Muscle of arm (tissue), 14 donors: ENCODE results near the gene PHF19. TPM values are rescaled to one million over a fixed set of nuclear protein-coding genes. Genes with fewer than 3 reads are reported as not detected.

Source experiments
- DNase-seq: peaks from one replicate; pipeline ENCODE4 v3.0.0-alpha.2; 2013
- long read RNA-seq, 11 donors: transcript quantifications; one replicate each; lab custom pipeline, GENCODE V29; 2026
- polyA plus RNA-seq, 12 donors: library from polyadenylated mRNA; unstranded; fragments of 120-200 nt; gene quantifications; one replicate each; pipeline ENCODE4 v1.2.1, GENCODE V29; 2013; ENCODE audit not compliant: insufficient read length in 12 of 12

The PHF19 gene
- polyA plus RNA-seq = 10 to 100 TPM in 11 of 12 donors, not detected in 1; 30.2 to 60.8 (median 36.6) TPM
- long read RNA-seq, donor 1, partial matches to known transcripts = 0 of 2 reads
- long read RNA-seq, donor 1, other reads (novel, unspliced or antisense) = 0 of 2 reads
- long read RNA-seq, donor 2, partial matches to known transcripts = 0 of 5 reads
- long read RNA-seq, donor 2, other reads (novel, unspliced or antisense) = 0 of 5 reads
- long read RNA-seq, donor 3, partial matches to known transcripts = 0 of 3 reads
- long read RNA-seq, donor 3, other reads (novel, unspliced or antisense) = 0 of 3 reads
- long read RNA-seq, donor 4, full-length matches to known transcripts = 3 of 3 reads
- long read RNA-seq, donor 4, partial matches to known transcripts = 0 of 3 reads
- long read RNA-seq, donor 4, other reads (novel, unspliced or antisense) = 0 of 3 reads
- long read RNA-seq, donor 5 = 0 reads
- long read RNA-seq, donor 6, full-length matches to known transcripts = 3 of 3 reads
- long read RNA-seq, donor 6, partial matches to known transcripts = 0 of 3 reads
- long read RNA-seq, donor 6, other reads (novel, unspliced or antisense) = 0 of 3 reads
- long read RNA-seq, donor 7, full-length matches to known transcripts = 4 of 4 reads
- long read RNA-seq, donor 7, partial matches to known transcripts = 0 of 4 reads
- long read RNA-seq, donor 7, other reads (novel, unspliced or antisense) = 0 of 4 reads
- long read RNA-seq, donor 8, full-length matches to known transcripts = 7 of 7 reads
- long read RNA-seq, donor 8, partial matches to known transcripts = 0 of 7 reads
- long read RNA-seq, donor 8, other reads (novel, unspliced or antisense) = 0 of 7 reads
- long read RNA-seq, donor 9, full-length matches to known transcripts = 3 of 3 reads
- long read RNA-seq, donor 9, partial matches to known transcripts = 0 of 3 reads
- long read RNA-seq, donor 9, other reads (novel, unspliced or antisense) = 0 of 3 reads
- long read RNA-seq, donor 10, full-length matches to known transcripts = 8 of 8 reads
- long read RNA-seq, donor 10, partial matches to known transcripts = 0 of 8 reads
- long read RNA-seq, donor 10, other reads (novel, unspliced or antisense) = 0 of 8 reads
- long read RNA-seq, donor 11, full-length matches to known transcripts = 6 of 6 reads
- long read RNA-seq, donor 11, partial matches to known transcripts = 0 of 6 reads
- long read RNA-seq, donor 11, other reads (novel, unspliced or antisense) = 0 of 6 reads

GRCh38 chr9:120876842-120877240, at the start of gene PHF19:
Gene PHF19 (minus strand): TSS chr9:120877188. CDS start chr9:120874741, 2,447 bp downstream.
- DNase-seq = no peak

GRCh38 chr9:120926397-120926928, 49.5 kb upstream of the PHF19 start, which contains the start of gene TRAF1:
Gene TRAF1 (minus strand): TSS chr9:120926796. CDS start chr9:120926075, 721 bp downstream.
- DNase-seq = no peak

- DNase-seq = no peak
These were observed 48.8 kb upstream of the PHF19 start for GRCh38 chr9:120925535-120926396.

- no peak for DNase-seq
These were observed 47.9 kb upstream of the PHF19 start for GRCh38 chr9:120924698-120925534.

GRCh38 chr9:120923620-120924328, 46.8 kb upstream of the PHF19 start:
- DNase-seq = no peak

- no peak for DNase-seq
These were observed 45.6 kb upstream of the PHF19 start for GRCh38 chr9:120922404-120923195.

GRCh38 chr9:120921661-120922181, 44.7 kb upstream of the PHF19 start:
- no peak for DNase-seq

- DNase-seq = no peak
These were observed 43.8 kb upstream of the PHF19 start for GRCh38 chr9:120920806-120921178.

GRCh38 chr9:120919843-120920805, 43.1 kb upstream of the PHF19 start:
- no peak for DNase-seq

GRCh38 chr9:120918931-120919842, 42.2 kb upstream of the PHF19 start:
- no peak for DNase-seq

- no peak for DNase-seq
These were observed 41.2 kb upstream of the PHF19 start for GRCh38 chr9:120917929-120918762.

GRCh38 chr9:120916991-120917880, 40.2 kb upstream of the PHF19 start:
- DNase-seq = no peak

GRCh38 chr9:120916588-120916987, 39.6 kb upstream of the PHF19 start:
- DNase-seq = no peak
